Thyroid gland (tissue), 4 donors: ENCODE results near the gene RNF26.

Source experiments
- CTCF ChIP-seq, 6 experiments: fragments of 200-600 bp in 3 of 6; fragments of 450-650 bp in 3 of 6; sonication (generic) in 3 of 6; IDR thresholded peaks; one replicate each; pipeline ENCODE4 v1.5.1; 2016 to 2019; ENCODE audit warnings: antibody characterized with exemption in 6 of 6, mild to moderate bottlenecking in 2 of 6, inconsistent platforms in 1 of 6, moderate library complexity in 1 of 6
- POLR2A ChIP-seq, 2 donors: fragments of 450-650 bp; IDR thresholded peaks; one replicate each; pipeline ENCODE4 v1.6.1; 2017; ENCODE audit warnings: antibody characterized with exemption in 2 of 2, mild to moderate bottlenecking in 2 of 2, moderate library complexity in 1 of 2

- no peak for TF ChIP-seq POLR2A (IDR thresholded peaks at IDR 0.05)
- TF ChIP-seq CTCF (IDR thresholded peaks at IDR 0.05), result no peak
These were observed 11.3 kb upstream of the RNF26 start for GRCh38 chr11:119322921-119323531.
